Vagina (tissue), 2 donors: ENCODE measurements around the gene SEMA6A.

Experiments
- POLR2A ChIP-seq, 2 donors: fragments of 450-650 bp; IDR thresholded peaks; one replicate each; pipeline ENCODE4 v1.6.1; 2017; ENCODE audit warnings: antibody characterized with exemption in 2 of 2, mild to moderate bottlenecking in 2 of 2, moderate library complexity in 2 of 2
- POLR2AphosphoS5 ChIP-seq, 2 donors: sonication (generic); formaldehyde crosslinking; IDR thresholded peaks; one replicate each; pipeline ENCODE4 v1.9.0; 2017; ENCODE audit warnings: antibody characterized with exemption in 2 of 2, mild to moderate bottlenecking in 2 of 2, low read depth in 1 of 2; ENCODE audit not compliant: insufficient read depth in 1 of 2
- TF ChIP-seq, protein P1 (sequence below), 3 experiments: fragments of 450-650 bp in 2 of 3; fragments of 200-600 bp in 1 of 3; sonication (generic) in 1 of 3; IDR thresholded peaks; one replicate each; pipeline ENCODE4 v1.5.1; 2017 to 2019; ENCODE audit warnings: antibody characterized with exemption in 3 of 3, mild to moderate bottlenecking in 2 of 3, moderate library complexity in 2 of 3

DNA sequence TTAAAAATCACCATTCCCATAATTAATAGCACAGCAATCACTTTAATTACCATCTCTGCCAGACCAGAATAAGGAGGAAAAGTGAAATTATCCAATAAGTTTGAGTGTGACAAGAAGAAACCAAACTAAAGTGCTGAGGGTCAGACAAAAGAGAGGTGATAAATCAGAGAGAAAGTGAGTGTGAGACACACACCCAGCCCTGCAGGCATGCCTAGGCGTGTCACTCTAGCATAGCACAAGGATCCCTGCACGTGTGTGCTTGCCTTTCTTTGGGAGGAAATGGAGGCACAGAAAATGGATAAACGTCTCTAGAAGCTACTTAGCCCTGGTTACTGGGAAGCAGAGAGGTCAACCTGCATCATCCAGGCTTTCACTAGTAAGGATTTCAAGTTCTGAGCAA, 56.2 kb downstream of the SEMA6A start:
- TF ChIP-seq, protein P1, sequence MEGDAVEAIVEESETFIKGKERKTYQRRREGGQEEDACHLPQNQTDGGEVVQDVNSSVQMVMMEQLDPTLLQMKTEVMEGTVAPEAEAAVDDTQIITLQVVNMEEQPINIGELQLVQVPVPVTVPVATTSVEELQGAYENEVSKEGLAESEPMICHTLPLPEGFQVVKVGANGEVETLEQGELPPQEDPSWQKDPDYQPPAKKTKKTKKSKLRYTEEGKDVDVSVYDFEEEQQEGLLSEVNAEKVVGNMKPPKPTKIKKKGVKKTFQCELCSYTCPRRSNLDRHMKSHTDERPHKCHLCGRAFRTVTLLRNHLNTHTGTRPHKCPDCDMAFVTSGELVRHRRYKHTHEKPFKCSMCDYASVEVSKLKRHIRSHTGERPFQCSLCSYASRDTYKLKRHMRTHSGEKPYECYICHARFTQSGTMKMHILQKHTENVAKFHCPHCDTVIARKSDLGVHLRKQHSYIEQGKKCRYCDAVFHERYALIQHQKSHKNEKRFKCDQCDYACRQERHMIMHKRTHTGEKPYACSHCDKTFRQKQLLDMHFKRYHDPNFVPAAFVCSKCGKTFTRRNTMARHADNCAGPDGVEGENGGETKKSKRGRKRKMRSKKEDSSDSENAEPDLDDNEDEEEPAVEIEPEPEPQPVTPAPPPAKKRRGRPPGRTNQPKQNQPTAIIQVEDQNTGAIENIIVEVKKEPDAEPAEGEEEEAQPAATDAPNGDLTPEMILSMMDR (IDR thresholded peaks at IDR 0.05), result no peak
- no peak for TF ChIP-seq POLR2A (IDR thresholded peaks at IDR 0.05)
- TF ChIP-seq POLR2AphosphoS5 (IDR thresholded peaks at IDR 0.05; ENCODE audit: insufficient read depth in 1 of 2, low read depth in 1 of 2), result no peak
